Activated CD4-positive, alpha-beta memory T cell treated with anti-CD3 and anti-CD28 coated beads for 36 hours (primary cell): ENCODE measurements around the gene IRX3. TPM values are rescaled to one million over a fixed set of nuclear protein-coding genes. Genes with fewer than 3 reads are reported as not detected.

Source experiments
- CTCF ChIA-PET: fragments of 350-600 bp; sonication (Branson Sonifier 250); formaldehyde crosslinking; loops from one replicate; lab custom pipeline; 2021; ENCODE audit warnings: antibody characterized with exemption, inconsistent platforms; lab: Charles Lee
- POLR2A ChIA-PET: fragments of 350-600 bp; sonication (Branson Sonifier 250); formaldehyde crosslinking; loops from one replicate; lab custom pipeline; 2021; ENCODE audit warnings: antibody characterized with exemption; lab: Charles Lee
- DNase-seq: peaks from one replicate; pipeline ENCODE4 v3.0.0-alpha.2; 2020
- H3K27ac Mint-ChIP-seq: one replicate; pipeline ENCODE4 v1.8.0; 2021; ENCODE audit warnings: mixed read lengths
- H3K27me3 Mint-ChIP-seq: one replicate; pipeline ENCODE4 v1.8.0; 2021; ENCODE audit warnings: mixed read lengths
- H3K36me3 Mint-ChIP-seq: one replicate; pipeline ENCODE4 v1.8.0; 2021; ENCODE audit warnings: mixed read lengths
- H3K4me1 Mint-ChIP-seq: one replicate; pipeline ENCODE4 v1.8.0; 2021; ENCODE audit warnings: low read depth, mixed read lengths
- H3K4me3 Mint-ChIP-seq: one replicate; pipeline ENCODE4 v1.8.0; 2021; ENCODE audit warnings: mild to moderate bottlenecking, mixed read lengths
- H3K9me3 Mint-ChIP-seq: one replicate; pipeline ENCODE4 v1.8.0; 2021; ENCODE audit warnings: mixed read lengths
- intact Hi-C: fragments of 100-400 bp; cut with micrococcal nuclease; formaldehyde crosslinking; loops from one replicate; pipeline ENCODE4 v1.15.1; 2023
- total RNA-seq, 2 experiments: library from RNA; stranded (reverse); gene quantifications; one replicate each; pipeline ENCODE4 v1.2.3, GENCODE V29; 2021

The IRX3 gene
- total RNA-seq, 2 experiments from 2014 or later, result 0.27 TPM; not detected in 1

DNA sequence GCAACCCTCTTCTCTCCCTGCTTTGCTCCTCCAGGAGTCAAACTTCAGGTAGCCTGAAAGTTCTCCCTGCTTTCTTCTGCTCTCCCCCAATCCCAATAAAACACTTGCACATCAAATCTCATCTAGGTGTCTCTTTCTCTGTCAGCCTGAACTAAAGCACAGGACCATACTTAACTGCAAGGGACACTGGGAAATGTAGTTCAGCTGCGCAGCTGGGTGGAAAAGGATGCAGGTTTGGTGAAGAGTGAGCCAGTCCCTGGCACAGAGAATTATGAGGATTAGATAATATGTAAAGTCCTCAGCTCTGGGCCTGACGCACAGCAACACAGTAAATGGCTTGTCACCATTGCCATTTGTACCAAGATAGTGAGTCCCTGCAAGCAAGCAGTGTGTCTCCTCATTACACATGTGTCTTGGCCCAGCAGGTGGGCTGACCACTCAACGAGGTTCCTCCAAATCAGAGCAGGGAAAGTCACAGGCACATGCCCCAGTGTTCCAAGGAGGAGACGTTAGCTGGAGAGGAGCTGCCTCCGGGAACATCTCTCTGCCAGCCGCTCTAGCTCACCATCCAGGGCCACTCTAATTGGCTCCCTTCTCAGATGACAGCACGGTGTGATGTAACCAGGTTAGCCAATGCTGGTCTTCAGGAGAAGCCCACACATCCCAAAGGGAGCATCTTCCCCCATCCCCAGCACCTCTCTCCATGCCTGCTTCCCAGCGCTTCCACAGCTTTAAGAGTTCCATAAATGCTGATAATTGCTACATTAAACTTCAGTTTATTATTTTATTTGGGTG lies 29.7 kb upstream of the IRX3 start:
- CTCF ChIA-PET, result no interaction called here
- H3K9me3 Mint-ChIP-seq, result no peaks in the 10 kb centered on the region
- no peaks in the 10 kb centered on the region for H3K36me3 Mint-ChIP-seq
- H3K4me3 Mint-ChIP-seq, result no peak overlapping the region
- no peak overlapping the region for H3K27ac Mint-ChIP-seq
- DNase-seq, result no peak
- intact Hi-C loops, result no loop called here
- H3K27me3 Mint-ChIP-seq, result no peaks in the 10 kb centered on the region
- H3K4me1 Mint-ChIP-seq, result no peaks in the 10 kb centered on the region
- POLR2A ChIA-PET, result no interaction called here

GRCh38 chr16:54313789-54314188 lies 27.2 kb upstream of the IRX3 start:
- CTCF ChIA-PET, result no interaction called here
- Mint-ChIP-seq H3K27me3 (no peaks in the 10 kb centered on the region), H3K4me3 (no peak overlapping the region), H3K4me1 (no peaks in the 10 kb centered on the region), H3K36me3 (no peaks in the 10 kb centered on the region), H3K9me3 (no peaks in the 10 kb centered on the region), H3K27ac (no peak overlapping the region)
- POLR2A ChIA-PET, result no interaction called here
- intact Hi-C loops, result no loop called here
- no peak for DNase-seq

DNA sequence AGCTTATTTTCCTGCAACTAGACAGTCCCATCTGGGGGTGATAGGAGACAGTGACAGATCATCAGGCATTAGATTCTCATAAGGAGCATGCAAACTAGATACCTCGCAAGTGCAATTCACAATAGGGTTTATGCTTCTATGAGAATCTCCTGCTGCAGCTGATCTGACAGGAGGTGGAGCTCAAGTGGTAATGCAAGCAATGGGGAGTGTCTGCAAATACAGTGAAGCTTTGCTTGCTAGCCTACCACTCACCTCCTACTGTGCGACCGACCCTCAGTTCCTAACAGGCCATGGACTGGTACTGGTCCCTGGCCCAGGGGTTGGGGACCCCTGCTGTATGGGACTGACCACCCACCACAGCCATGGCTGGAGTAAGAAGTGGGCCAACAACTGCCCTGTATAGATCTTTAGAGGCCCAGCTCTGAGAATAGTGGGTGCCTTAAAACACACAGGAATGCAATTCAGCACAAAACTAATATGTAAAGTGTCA lies 26.0 kb upstream of the IRX3 start:
- H3K27ac Mint-ChIP-seq, result no peak overlapping the region
- ChIA-PET CTCF (no interaction called here), POLR2A (no interaction called here)
- H3K27me3 Mint-ChIP-seq, result no peaks in the 10 kb centered on the region
- no peaks in the 10 kb centered on the region for H3K36me3 Mint-ChIP-seq
- intact Hi-C loops, result no loop called here
- DNase-seq, result no peak
- H3K4me1 Mint-ChIP-seq, result no peaks in the 10 kb centered on the region
- H3K9me3 Mint-ChIP-seq, result no peaks in the 10 kb centered on the region
- H3K4me3 Mint-ChIP-seq, result no peak overlapping the region

DNA sequence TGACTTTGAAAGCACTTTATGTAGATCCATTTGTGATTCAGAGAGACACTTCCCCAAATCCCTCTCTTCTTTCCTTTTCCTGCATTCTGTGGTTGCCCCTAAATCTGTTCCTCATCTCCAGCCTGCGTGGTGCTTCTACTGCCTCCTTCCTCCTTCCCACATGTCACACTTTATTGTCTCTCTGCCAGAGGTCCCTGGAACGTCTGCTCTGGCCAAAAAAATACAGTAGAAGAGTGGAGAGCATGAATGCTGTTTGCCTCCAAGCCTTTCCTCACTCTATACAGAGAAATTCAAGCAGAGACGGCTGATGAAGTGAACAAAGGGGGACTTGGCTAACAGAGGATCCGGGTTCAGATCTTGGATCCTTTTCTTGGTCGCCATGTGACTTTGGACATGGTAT lies 22.8 kb upstream of the IRX3 start:
- Mint-ChIP-seq H3K27ac (no peak overlapping the region), H3K27me3 (peaks cover 6% of the 10 kb centered on the region), H3K9me3 (no peaks in the 10 kb centered on the region), H3K4me1 (no peaks in the 10 kb centered on the region), H3K36me3 (no peaks in the 10 kb centered on the region), H3K4me3 (no peak overlapping the region)
- intact Hi-C loops, result no loop called here
- POLR2A ChIA-PET, result no interaction called here
- DNase-seq, result no peak
- CTCF ChIA-PET, result no interaction called here

GRCh38 chr16:54305080-54305479 lies 18.5 kb upstream of the IRX3 start:
- H3K4me3 Mint-ChIP-seq, result no peak overlapping the region
- POLR2A ChIA-PET, result no interaction called here

DNA sequence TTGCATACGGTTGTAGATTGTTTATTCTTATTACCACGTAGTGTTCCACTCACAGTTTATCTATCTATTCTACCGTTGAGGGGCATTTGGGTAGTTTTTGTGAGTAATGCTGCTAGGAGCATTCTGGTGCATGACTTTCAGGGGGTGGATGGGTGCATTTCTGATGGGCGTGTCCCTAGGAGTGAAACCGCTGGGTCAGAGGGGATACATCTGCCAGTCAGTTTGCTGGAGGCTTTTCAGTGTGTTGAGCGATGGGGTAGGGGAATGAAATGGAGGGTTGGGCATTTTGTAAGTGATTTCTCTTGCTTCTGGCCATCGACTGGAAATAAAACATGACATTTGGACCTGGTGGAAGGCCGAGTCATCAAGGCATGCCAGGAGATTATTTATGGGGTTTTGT lies 17.0 kb upstream of the IRX3 start:
- Mint-ChIP-seq H3K4me3 (no peak overlapping the region), H3K36me3 (no peaks in the 10 kb centered on the region), H3K27ac (no peak overlapping the region), H3K27me3 (peaks cover 15% of the 10 kb centered on the region), H3K4me1 (no peaks in the 10 kb centered on the region), H3K9me3 (no peaks in the 10 kb centered on the region)
- intact Hi-C loops, result no loop called here
- ChIA-PET CTCF (no interaction called here), POLR2A (no interaction called here)
- DNase-seq, result no peak

More at GRCh38 chr16:54305080-54305479, 18.5 kb upstream of the IRX3 start:
- Mint-ChIP-seq H3K9me3 (no peaks in the 10 kb centered on the region), H3K27me3 (peaks cover 12% of the 10 kb centered on the region), H3K4me1 (no peaks in the 10 kb centered on the region), H3K27ac (no peak overlapping the region), H3K36me3 (no peaks in the 10 kb centered on the region)
- DNase-seq, result no peak
- intact Hi-C loops, result no loop called here
- CTCF ChIA-PET, result no interaction called here

GRCh38 chr16:54297154-54297553 lies 10.6 kb upstream of the IRX3 start:
- H3K4me3 Mint-ChIP-seq, result no peak overlapping the region
- intact Hi-C loops, result no loop called here

GRCh38 chr16:54296543-54296942 lies 10.0 kb upstream of the IRX3 start:
- ChIA-PET POLR2A (no interaction called here), CTCF (no interaction called here)
- DNase-seq, result no peak
- H3K4me1 Mint-ChIP-seq, result no peaks in the 10 kb centered on the region
- H3K36me3 Mint-ChIP-seq, result no peaks in the 10 kb centered on the region
- H3K27me3 Mint-ChIP-seq, result peaks cover 22% of the 10 kb centered on the region
- intact Hi-C loops, result no loop called here
- H3K4me3 Mint-ChIP-seq, result no peak overlapping the region
- no peak overlapping the region for H3K27ac Mint-ChIP-seq
- H3K9me3 Mint-ChIP-seq, result peaks cover 6% of the 10 kb centered on the region

More at GRCh38 chr16:54297154-54297553, 10.6 kb upstream of the IRX3 start:
- Mint-ChIP-seq H3K9me3 (peaks cover 6% of the 10 kb centered on the region), H3K27me3 (peaks cover 18% of the 10 kb centered on the region), H3K4me1 (no peaks in the 10 kb centered on the region), H3K36me3 (no peaks in the 10 kb centered on the region), H3K27ac (no peak overlapping the region)
- ChIA-PET POLR2A (no interaction called here), CTCF (no interaction called here)
- no peak for DNase-seq

DNA sequence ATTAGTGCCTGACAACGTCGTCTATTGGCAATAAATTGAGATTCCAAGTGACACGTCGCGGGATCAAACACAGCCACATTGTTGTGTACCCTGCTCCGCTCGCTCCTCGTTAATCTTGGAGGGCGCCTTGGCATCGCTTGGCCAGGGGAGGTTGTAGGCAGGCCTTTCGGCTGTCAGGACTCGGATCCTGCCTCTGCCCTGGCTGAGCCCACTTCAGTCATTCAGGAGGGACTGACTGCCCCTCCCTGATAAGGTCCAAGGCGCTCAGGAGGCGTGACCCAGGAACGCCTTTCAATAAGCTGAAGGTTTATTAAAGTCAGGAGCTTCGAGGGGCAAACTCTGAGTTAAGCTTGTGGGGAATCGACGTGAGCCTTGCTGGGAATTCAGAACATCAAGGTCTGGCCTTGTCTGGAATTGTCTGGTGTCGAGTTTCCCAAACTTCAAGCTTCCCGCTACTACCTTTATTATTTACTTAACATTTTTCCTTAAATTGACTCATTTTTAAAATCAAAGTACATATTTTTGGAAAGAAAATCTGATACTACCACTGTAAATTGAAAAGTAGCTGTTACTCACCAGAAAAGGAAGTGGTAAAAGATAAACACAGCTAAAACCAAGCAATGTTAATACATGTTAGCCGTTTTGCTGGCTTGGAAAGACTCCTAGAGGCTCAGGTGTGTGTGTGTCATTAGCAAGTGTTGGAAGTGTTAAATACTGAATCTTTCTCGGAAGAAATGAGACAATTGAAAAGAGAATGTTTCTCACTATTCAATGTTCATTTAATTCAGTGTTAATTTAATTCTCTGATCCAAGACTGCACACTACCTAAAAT lies 5.3 kb upstream of the IRX3 start:
- peaks cover 47% of the 10 kb centered on the region for H3K27me3 Mint-ChIP-seq
- intact Hi-C loops, result no loop called here
- no peaks in the 10 kb centered on the region for H3K36me3 Mint-ChIP-seq
- H3K4me1 Mint-ChIP-seq, result peaks cover 9% of the 10 kb centered on the region
- ChIA-PET POLR2A (no interaction called here), CTCF (interaction anchor here (0.6 kb wide), 1 partner anchor 401 kb away, joined by 3 read pairs; no protein-coding TSS in a partner anchor)
- H3K9me3 Mint-ChIP-seq, result peaks cover 3% of the 10 kb centered on the region
- no peak overlapping the region for H3K27ac Mint-ChIP-seq
- no peak for DNase-seq
- H3K4me3 Mint-ChIP-seq, result no peak overlapping the region

GRCh38 chr16:54290833-54291655 lies 4.5 kb upstream of the IRX3 start:
- intact Hi-C loops, result no loop called here
- CTCF ChIA-PET, result no interaction called here

DNA sequence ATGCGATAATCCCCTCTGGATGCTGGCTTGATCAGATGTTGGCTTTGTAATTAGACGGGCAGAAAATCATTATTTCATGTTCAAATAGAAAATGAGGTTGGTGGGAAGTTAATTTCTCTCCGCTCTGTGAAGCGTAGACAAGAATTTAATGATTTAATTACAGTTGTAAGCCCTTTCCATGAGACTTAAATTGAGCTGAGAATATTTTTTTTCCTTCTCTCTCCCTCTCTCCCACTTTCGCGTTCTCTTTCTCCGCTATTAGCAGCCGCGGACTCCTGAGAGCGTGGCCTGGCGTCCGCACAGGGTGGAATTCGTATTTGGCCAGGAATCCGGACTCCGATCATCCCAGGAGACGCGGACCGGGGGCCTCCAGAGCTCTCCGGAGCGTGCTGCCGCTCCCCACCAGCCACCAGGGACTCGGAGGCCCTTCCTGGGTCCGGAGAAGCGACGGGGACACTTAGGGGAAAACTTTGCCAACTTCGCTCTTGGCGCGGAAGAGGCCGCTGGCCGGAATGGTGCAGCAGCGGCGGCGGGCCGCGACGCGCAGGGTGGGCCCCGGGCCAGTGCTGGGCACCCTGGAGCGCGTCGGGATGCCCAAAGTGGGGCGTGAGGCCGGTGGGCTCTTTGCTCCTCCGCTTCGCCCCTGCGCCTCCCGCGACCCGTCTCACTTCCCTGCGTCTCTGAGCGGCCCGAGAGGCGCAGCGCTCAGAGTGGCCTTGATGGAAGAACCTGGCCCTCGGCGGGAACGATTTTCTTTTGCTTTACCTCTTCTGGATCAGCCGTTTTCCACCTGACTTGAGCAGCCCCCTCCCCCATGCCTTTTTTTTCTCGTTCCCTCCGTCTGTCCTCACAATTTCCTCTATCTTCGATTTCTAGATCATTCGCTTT lies 3.6 kb upstream of the IRX3 start:
- H3K4me1 Mint-ChIP-seq, result peaks cover 16% of the 10 kb centered on the region
- no peak overlapping the region for H3K27ac Mint-ChIP-seq
- no peak overlapping the region for H3K4me3 Mint-ChIP-seq
- peaks cover 56% of the 10 kb centered on the region for H3K27me3 Mint-ChIP-seq
- DNase-seq, result no peak
- ChIA-PET POLR2A (no interaction called here), CTCF (no interaction called here)
- H3K36me3 Mint-ChIP-seq, result no peaks in the 10 kb centered on the region
- H3K9me3 Mint-ChIP-seq, result no peaks in the 10 kb centered on the region
- intact Hi-C loops, result loop anchor here (10.0 kb wide), 2 partner anchors 345 to 735 kb away; no protein-coding TSS in a partner anchor

More at GRCh38 chr16:54290833-54291655, 4.5 kb upstream of the IRX3 start:
- Mint-ChIP-seq H3K27me3 (peaks cover 52% of the 10 kb centered on the region), H3K36me3 (no peaks in the 10 kb centered on the region), H3K9me3 (peaks cover 3% of the 10 kb centered on the region), H3K4me1 (peaks cover 14% of the 10 kb centered on the region), H3K27ac (no peak overlapping the region), H3K4me3 (no peak overlapping the region)
- DNase-seq, result no peak
- POLR2A ChIA-PET, result no interaction called here
